Cardiac fibroblast (primary cell): ENCODE results near the gene NKIRAS1.
A peak's percentile ranks its signal among the peaks of the same experiment; 100 is the strongest.
"Not testable (repeated sequence)": the region's sequence is repeated elsewhere in the genome, so short reads cannot be mapped to it uniquely, and the experiment has no call there.

Experiments
- DNase-seq, 2 donors: peaks; one replicate each; pipeline versions ENCODE4 v3.0.0 to v3.0.0-alpha.2; 2010; ENCODE audit warnings: low read depth in 2 of 2
- H3K4me3 ChIP-seq, 2 donors: replicated peaks in 1 of 2; 1 replicate in 1 of 2; 2 replicates in 1 of 2; pipeline ENCODE4 v1.5.1; 2011; ENCODE audit warnings: low read depth in 2 of 2, low read length in 2 of 2, mild to moderate bottlenecking in 2 of 2, moderate library complexity in 1 of 2
- TF ChIP-seq, protein P1 (sequence below): IDR thresholded peaks from one replicate; pipeline ENCODE4 v1.5.1; 2011; ENCODE audit warnings: low read depth, mild to moderate bottlenecking, low read length, inconsistent platforms

Gene NKIRAS1

DNA sequence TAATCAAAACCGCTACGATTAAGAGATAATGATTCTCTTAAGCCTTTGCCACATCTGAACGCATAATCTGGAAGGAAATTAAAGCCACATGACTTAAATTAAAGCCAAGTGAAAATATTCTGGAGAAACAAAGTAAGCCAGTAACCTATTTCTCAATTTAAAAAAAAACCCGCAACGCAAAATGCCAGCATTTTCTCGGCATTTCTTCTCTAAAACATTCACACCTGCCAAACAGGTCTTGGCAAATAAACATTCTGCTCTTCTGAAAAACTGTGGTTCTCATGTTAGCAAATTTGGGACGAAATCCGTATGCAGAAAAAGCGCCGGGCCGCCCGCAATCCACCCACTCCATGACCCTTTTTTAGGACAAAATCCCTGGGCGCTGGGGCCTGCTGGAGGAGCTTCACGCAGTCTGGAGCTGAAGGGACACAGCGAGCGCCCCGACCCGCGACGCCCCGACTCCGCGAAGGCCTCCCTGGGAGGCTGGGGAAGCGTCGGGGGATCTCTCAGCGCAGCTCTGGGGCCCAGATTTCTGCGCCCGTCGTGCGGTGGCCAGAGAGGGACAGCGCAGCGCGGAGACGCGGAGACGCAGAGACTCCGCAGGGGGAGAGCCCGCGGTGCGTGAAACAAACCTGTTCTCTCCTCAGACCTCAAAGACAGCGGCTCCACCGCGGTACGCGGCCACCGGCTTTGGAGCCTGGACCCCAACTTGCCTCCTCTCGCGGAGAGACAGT, 471 bp downstream of the NKIRAS1 start:
- DNase-seq: peak in 1 of 2 donors; percentile 3
- TF ChIP-seq, protein P1, sequence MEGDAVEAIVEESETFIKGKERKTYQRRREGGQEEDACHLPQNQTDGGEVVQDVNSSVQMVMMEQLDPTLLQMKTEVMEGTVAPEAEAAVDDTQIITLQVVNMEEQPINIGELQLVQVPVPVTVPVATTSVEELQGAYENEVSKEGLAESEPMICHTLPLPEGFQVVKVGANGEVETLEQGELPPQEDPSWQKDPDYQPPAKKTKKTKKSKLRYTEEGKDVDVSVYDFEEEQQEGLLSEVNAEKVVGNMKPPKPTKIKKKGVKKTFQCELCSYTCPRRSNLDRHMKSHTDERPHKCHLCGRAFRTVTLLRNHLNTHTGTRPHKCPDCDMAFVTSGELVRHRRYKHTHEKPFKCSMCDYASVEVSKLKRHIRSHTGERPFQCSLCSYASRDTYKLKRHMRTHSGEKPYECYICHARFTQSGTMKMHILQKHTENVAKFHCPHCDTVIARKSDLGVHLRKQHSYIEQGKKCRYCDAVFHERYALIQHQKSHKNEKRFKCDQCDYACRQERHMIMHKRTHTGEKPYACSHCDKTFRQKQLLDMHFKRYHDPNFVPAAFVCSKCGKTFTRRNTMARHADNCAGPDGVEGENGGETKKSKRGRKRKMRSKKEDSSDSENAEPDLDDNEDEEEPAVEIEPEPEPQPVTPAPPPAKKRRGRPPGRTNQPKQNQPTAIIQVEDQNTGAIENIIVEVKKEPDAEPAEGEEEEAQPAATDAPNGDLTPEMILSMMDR: no peak
- peak overlapping the region; percentile 95 to 96 for H3K4me3 ChIP-seq

- peak overlapping the region; percentile 95 to 96 for H3K4me3 ChIP-seq
- peak; percentile 48 to 62 for DNase-seq
- TF ChIP-seq, protein P1: no peak
Measured at GRCh38 chr3:23915537-23916108, 1.2 kb downstream of the NKIRAS1 start.

GRCh38 chr3:23913873-23914743, 2.7 kb downstream of the NKIRAS1 start:
- no peak for DNase-seq
- TF ChIP-seq, protein P1: no peak
- no peak overlapping the region for H3K4me3 ChIP-seq

DNA sequence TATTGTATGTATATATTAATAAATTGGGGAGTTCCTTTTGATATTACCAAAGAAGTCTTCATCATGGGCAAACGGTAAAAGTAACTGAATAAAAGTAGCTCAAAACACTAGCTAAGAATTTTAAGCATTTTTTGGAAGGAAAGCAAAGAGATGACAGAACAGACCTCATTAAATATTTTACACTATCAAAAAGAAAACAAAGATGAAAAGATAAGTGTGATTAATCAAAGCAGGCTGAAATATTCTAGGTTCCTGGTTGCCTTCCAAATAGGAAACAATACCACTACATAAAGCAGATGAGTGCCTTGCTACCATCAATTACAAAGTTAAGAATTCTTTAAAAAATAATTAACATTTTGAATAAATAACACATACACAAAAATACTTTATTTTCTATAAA, 3.6 kb downstream of the NKIRAS1 start:
- DNase-seq: no peak
- TF ChIP-seq, protein P1: no peak
- no peak overlapping the region for H3K4me3 ChIP-seq

DNA sequence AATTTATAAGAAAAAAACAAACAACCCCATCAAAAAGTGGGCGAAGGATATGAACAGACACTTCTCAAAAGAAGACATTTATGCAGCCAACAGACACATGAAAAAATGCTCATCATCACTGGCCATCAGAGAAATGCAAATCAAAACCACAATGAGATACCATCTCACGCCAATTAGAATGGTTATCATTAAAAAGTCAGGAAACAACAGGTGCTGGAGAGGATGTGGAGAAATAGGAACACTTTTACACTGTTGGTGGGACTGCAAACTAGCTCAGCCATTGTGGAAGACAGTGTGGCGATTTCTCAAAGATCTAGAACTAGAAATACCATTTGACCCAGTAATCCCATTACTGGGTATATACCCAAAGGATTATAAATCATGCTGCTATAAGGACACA, 4.5 kb downstream of the NKIRAS1 start:
- H3K4me3 ChIP-seq, DNase-seq: not testable (repeated sequence)

DNA sequence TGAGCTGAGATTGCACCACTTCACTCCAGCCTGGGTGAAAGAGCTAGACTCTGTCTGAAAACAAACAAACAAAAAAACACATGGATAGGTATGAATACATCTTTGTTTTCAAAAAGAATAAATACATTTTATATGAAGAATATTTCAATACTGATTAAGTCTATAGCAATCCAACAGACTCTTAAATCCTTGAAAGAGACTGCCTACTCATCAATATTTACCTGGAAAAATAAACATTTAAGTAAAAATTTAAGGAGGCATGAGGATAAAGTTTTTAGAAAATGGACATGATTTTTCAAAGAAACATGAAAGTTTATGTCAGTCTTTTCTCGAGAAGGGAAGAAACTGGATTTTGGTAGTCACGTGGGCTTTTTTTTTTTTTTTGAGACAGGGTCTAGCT, 5.4 kb downstream of the NKIRAS1 start:
- TF ChIP-seq, protein P1: no peak
- H3K4me3 ChIP-seq: no peak overlapping the region
- DNase-seq: no peak

DNA sequence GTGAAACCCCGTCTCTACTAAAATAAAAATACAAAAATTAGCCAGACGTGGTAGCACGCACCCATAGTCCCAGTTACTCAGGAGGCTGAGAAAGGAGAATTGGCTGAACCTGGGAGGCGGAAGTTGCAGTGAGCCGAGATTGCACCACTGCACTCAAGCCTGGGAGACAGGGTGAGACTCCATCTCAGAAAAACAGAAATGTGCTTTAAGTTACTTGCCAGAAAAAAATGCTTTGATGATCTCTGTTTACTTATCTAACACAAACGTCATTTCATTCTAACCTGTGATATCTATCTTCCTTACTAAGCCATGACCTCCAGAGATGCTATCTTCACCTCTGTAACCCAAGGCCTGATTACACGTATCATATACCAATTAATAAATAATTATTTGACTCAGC, 7.4 kb downstream of the NKIRAS1 start:
- no peak for DNase-seq
- TF ChIP-seq, protein P1: no peak
- H3K4me3 ChIP-seq: no peak overlapping the region
